Right cardiac atrium (tissue), 5 donors: ENCODE measurements around the gene HOXB5. TPM values are rescaled to one million over a fixed set of nuclear protein-coding genes. Genes with fewer than 3 reads are reported as not detected.

ENCODE experiments used
- ATAC-seq, 2 donors: fragments of 200-7000 bp; cut with Tn5 transposase; one replicate each; pipeline versions ENCODE4 v1.8.0 to v1.9.1; 2020; ENCODE audit warnings: moderate library complexity in 2 of 2, mild to moderate bottlenecking in 1 of 2
- DNase-seq, 3 donors: peaks; one replicate each; pipeline ENCODE4 v3.0.0-alpha.2; 2020
- H3K27ac ChIP-seq: one replicate; pipeline ENCODE4 v1.5.1; 2013; ENCODE audit warnings: mild to moderate bottlenecking, low read length, control low read depth, moderate library complexity
- H3K27me3 ChIP-seq: one replicate; pipeline ENCODE4 v1.6.1; 2013; ENCODE audit not compliant: control insufficient read depth, insufficient read depth
- H3K4me1 ChIP-seq: one replicate; pipeline ENCODE4 v1.6.1; 2013; ENCODE audit warnings: low read length; ENCODE audit not compliant: control insufficient read depth, insufficient read depth
- H3K4me3 ChIP-seq: one replicate; pipeline ENCODE4 v1.5.1; 2013; ENCODE audit warnings: low read length, control low read depth
- H3K9me3 ChIP-seq: one replicate; pipeline ENCODE4 v1.6.1; 2013; ENCODE audit warnings: low read length; ENCODE audit not compliant: control insufficient read depth
- WGBS: extraction: QIAGEN DNeasy Blood & Tissue Kit; methylation state at CpG from one replicate; pipeline ENCODE4 v1.1.7; 2013; 5-methylcytosine and 5-hydroxymethylcytosine counted together
- intact Hi-C, 4 donors: fragments of 100-400 bp; cut with DNase I; formaldehyde crosslinking; loops; one replicate each; pipeline versions ENCODE4 v1.11.0 to v1.14.0; 2022 to 2023
- polyA plus RNA-seq: library from polyadenylated mRNA; stranded (reverse); fragments of 200-250 nt; gene quantifications from one replicate; pipeline ENCODE4 v1.2.3, GENCODE V29; 2013
- total RNA-seq, 4 donors: library from RNA; stranded (reverse); fragmentation: NEBNext Ultra II Directional; extraction: Animal tissue kit (Norgen Biotek cat#: 25700); gene quantifications; one replicate each; pipeline ENCODE4 v1.2.1, GENCODE V29; 2021
- donor health status: healthy with polysubstance abuse.
- donor health status: DM: no; HTN: yes; CAD: no.
- donor health status: DM: no; HTN: no; CAD: no.
- donor health status: DM: no; HTN: yes; CAD: no; lungs with severe emphysema.
- donor health status: DM: yes; HTN: yes; CAD: no.

The HOXB5 gene
- total and polyA plus RNA-seq, 5 donors = 0.12 to 0.37 (median 0.14) TPM; not detected in 1

DNA sequence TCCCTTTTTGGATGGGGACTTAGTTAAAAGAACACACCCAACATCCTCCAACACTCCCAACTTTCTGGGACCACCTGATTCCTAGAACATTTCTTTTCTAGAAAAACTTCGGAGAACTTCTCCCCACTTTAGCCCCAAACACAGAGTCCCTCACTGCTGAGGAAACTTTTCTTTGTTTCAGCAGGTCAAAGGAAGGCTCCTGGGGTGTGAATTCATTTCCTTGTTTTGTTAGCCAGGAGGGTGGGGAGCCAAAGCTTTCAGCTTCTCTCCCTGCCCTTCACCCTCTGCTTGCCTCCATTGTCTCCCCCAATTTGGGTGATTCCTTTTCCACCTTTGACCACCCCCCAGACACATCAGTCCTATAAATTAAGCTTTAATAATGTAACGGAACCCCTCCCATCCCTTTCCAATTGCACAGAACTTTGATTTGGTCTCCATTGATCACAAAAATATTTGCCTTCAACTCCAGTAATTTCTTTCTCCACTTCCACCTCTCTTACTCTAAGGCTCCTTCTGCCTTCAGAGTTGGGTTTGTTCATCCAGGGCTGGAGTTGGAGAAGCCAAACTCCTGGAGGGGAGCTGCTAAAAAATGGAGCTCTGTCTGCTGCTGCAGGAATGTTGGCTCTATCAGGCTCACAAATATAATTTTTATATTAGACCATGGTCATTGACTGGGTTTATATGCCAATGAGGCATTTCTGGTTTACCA is 25.8 kb downstream of the HOXB5 start:
- H3K27ac ChIP-seq = peak overlapping the region; percentile 34
- peaks cover 8% of the 10 kb centered on the region for H3K4me1 ChIP-seq

DNA sequence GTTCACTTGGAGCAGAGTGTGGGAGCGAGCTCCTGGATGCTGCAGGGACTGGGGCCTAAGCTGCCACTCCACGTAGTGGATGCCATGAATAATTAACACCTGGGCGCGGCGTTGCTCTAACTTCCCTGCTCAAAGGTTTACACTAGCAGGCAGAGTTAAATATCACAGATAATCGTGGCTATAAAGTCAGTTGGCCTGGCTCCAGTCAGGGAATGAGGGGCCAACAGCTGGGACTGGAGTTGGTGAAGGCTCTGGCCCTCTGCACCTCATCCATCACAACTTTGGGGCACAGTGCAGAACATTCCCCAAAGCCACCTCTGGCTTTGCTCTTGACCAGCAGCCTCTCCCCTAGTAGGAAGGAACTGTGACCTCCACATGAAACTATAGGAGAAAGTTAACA is 26.4 kb downstream of the HOXB5 start:
- Histone ChIP-seq H3K27me3 (no peaks in the 10 kb centered on the region), H3K27ac (peak overlapping the region; percentile 34)
- 72% methylated on average over 6 of the region's 6 CpGs for WGBS

More for the DNA sequence above, 25.8 kb downstream of the HOXB5 start:
- Histone ChIP-seq H3K27me3 (peaks cover 4% of the 10 kb centered on the region), H3K4me3 (no peak overlapping the region), H3K9me3 (no peaks in the 10 kb centered on the region)
- intact Hi-C loops = no loop called here
- 62% methylated on average over 2 of the region's 2 CpGs for WGBS
- DNase-seq (no peak), ATAC-seq (no peak)

DNA sequence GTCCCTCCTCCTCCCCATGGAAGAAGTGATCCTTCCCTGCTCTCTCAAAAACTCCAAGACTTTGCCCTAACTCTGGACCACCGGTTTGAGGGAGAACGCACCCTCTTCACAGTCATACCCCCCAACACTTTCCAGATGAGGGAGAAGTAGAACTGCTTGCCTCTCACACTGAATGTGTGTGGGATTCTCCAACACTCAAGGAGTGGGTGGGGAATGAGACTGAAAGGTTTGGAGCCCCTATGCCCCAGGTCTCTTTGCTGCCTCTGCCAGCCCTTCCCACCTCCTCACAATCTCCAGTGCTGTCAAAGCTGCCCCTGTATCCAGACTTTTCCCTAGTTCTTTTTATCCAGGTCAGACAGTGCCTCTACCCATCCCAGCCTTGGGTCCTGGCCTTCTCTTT is 26.9 kb downstream of the HOXB5 start:
- DNase-seq (no peak), ATAC-seq (no peak)
- Histone ChIP-seq H3K27me3 (no peaks in the 10 kb centered on the region), H3K4me1 (peaks cover 8% of the 10 kb centered on the region), H3K9me3 (no peaks in the 10 kb centered on the region), H3K27ac (no peak overlapping the region), H3K4me3 (no peak overlapping the region)
- 41% methylated on average over 2 of the region's 2 CpGs for WGBS
- intact Hi-C loops = no loop called here

More for the DNA sequence above, 26.4 kb downstream of the HOXB5 start:
- Histone ChIP-seq H3K4me3 (no peak overlapping the region), H3K4me1 (peaks cover 8% of the 10 kb centered on the region), H3K9me3 (no peaks in the 10 kb centered on the region)
- no peak for ATAC-seq
- intact Hi-C loops = no loop called here
- DNase-seq = no peak

DNA sequence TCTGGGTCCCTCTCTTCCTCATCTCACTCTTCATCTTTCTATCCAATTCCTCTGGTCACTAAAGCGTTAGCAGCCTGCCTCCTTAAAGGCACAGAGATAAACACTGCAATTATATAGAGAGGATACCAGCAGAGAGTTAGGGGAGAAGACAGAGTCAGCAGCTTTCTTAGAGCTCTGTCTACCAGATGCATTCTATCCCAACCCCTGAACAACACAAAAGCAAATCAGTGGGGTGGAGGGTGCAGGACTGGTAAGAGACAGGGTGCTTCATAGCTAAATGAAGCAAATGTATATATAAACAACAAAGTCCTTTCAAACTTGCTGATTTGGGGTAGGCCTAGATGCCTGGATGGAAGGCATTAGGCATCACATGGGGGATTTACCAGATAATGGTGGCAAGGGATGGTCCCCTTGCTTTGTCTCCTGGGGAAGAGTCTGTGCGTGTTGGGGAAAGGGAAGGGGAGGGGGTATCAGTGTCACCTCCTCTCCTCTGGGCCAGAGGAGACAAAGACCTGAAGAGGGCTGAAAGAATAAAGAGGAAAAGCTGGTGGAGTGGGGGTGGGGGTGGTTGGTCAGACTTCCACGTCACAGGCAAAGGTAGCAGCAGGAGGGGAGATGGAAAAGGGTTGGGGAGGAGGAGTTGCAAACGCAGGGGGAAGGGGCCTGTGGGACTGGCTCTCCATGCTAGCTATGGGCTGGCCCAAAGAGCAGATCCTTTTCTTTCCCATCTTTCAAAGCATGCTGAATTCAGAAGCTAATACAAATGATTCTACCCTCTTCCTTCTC is 27.5 kb downstream of the HOXB5 start:
- DNase-seq (no peak), ATAC-seq (no peak)
- Histone ChIP-seq H3K27me3 (no peaks in the 10 kb centered on the region), H3K4me1 (peaks cover 8% of the 10 kb centered on the region), H3K4me3 (no peak overlapping the region), H3K9me3 (no peaks in the 10 kb centered on the region), H3K27ac (no peak overlapping the region)
- intact Hi-C loops = no loop called here
- WGBS = 57% methylated on average over 4 of the region's 4 CpGs

DNA sequence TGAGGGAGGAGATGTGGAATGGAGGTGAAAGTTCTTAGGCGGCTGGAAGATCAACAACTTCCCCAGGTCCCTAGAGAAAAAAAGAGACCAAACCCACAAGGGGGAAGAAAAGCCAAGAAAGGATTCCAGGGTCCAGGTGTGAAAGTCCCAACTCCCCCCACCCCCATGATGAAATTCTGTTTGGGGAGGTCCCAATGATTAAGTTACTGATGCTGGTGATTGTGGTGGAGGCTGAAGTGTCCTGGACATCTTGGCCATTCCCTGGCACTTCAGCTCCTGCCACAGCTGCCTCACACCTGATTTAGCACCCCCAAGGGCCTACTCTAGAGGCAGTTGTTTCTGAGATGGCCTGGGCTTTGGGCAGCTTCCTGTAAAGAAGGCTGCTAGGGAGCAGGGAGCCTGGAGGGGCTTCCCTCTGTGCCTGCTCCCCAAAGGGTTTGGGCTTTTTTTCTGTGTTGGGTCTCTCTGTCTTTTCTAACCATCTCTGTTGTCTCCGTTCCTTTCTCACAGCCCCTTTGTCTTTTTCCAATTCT is 28.5 kb downstream of the HOXB5 start:
- DNase-seq = no peak
- Histone ChIP-seq H3K9me3 (no peaks in the 10 kb centered on the region), H3K27me3 (no peaks in the 10 kb centered on the region), H3K4me1 (peaks cover 6% of the 10 kb centered on the region), H3K4me3 (peak overlapping the region; percentile 41), H3K27ac (no peak overlapping the region)
- no peak for ATAC-seq
- intact Hi-C loops = no loop called here
- 54% methylated on average over 2 of the region's 2 CpGs for WGBS

DNA sequence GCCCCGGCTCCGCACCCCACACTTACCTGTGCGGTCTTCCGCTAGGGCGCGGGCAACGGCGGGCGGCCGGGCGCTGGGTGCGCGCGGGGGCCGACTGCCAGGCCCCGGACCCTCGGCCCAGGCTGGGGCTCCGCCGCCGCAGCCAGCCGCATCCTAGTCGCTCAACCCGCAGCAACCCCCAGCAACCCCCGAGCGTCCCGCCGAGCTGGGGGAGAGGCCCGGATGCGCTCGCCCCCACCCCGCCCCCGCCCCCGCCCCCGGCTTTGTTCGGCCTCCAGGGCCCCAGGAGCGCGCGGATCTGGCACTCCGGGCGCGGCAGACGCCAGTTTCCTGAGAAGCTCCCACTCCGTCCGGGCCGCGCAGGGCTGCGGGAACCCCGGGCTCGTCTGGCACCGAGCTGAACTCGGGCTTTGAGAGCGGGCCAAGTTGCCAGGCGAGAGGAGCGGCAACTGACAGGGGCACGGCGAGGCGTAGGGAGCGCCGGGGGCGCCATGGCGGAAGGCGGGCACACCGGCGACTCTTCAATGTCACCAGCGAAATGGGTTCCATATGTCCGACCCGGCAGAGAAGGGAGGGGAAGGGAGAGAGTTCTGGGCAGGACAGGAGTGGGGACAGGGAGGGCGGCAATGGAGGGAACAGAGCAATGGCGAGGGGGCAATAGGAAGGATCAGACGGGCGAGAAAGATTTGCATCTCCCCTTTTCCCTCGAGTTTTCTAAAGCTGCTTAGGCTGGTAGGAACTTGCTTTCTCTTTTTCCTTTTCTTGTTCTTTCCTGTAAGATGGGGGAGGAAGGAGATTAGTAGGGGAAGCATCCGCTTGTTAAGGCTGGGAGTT is 29.2 kb downstream of the HOXB5 start:
- WGBS = 8% methylated on average over 73 of the region's 73 CpGs
- peak; percentile 51 to 52 for ATAC-seq
- peak in 1 of 3 donors; percentile 59 for DNase-seq
- H3K27ac ChIP-seq = peak overlapping the region; percentile 1
- peaks cover 6% of the 10 kb centered on the region for H3K4me1 ChIP-seq
- peak overlapping the region; percentile 41 for H3K4me3 ChIP-seq
- H3K27me3 ChIP-seq = no peaks in the 10 kb centered on the region
- no peaks in the 10 kb centered on the region for H3K9me3 ChIP-seq
- intact Hi-C loops = no loop called here

DNA sequence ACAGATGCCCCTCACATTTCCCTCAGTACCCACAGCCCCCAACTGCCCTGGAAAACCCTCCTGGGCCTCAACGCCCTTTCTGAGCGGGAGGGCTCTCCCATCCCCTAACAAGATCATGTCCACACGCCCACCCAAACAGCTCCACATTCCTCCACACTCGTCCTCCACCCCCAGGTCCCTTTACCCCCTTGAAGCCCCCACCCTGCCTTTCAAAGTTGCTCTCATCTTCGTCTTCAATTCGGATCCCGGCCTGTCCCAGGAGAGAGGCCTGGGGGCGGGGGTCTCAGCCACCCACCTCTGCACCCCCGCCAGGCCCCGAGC is 29.8 kb downstream of the HOXB5 start:
- WGBS = 23% methylated on average over 10 of the region's 10 CpGs
- intact Hi-C loops = no loop called here
- peaks cover 6% of the 10 kb centered on the region for H3K4me1 ChIP-seq
- no peaks in the 10 kb centered on the region for H3K27me3 ChIP-seq
- ATAC-seq = no peak
- H3K27ac ChIP-seq = no peak overlapping the region
- H3K9me3 ChIP-seq = no peaks in the 10 kb centered on the region
- H3K4me3 ChIP-seq = peak overlapping the region; percentile 41
- no peak for DNase-seq

DNA sequence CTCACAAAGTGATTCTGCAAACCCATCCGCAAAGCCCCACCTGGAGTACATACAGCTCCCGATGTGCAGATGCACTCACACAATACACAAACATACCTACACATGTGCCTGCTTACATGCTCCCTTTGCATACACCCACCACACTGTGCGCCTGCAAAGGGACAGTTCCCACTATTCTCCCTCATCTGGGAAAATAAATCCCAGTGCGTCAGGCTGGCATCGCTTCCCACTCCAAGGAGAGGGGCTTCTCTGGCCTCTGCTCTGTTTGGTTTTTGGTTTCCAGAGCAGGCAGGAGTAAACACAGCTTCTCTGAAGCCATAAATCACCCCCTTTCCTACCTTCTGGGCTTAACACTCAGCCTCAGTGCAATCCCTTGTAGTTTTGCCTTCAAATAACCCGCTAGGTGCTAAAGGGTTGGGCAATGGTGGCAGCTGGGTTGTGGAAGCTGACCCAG is 30.2 kb downstream of the HOXB5 start:
- DNase-seq (no peak), ATAC-seq (no peak)
- no peaks in the 10 kb centered on the region for H3K9me3 ChIP-seq
- intact Hi-C loops = no loop called here
- peaks cover 6% of the 10 kb centered on the region for H3K4me1 ChIP-seq
- WGBS = 70% methylated on average over 6 of the region's 6 CpGs
- H3K4me3 ChIP-seq = no peak overlapping the region
- peak overlapping the region; percentile 10 for H3K27ac ChIP-seq
- H3K27me3 ChIP-seq = no peaks in the 10 kb centered on the region

DNA sequence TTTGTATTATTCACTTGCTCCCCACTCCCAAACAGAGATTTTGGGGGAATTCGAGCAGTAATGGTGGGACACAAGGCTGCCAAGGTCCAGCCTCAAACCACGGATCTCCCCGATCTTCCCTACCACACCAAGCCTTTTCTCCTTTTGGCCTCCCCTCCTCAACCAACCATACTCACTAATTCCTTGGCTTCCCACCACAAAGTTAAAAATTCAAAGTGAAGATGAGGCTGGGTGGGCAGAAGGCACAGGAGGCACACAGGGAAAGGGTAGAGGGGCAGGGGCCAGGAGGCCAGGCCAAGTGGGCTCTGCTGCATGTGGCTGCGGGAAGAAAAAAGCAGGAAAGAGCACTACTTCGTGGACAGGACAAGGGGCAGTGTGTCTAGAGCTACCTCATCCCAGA is 30.6 kb downstream of the HOXB5 start:
- Histone ChIP-seq H3K27ac (no peak overlapping the region), H3K4me1 (peaks cover 6% of the 10 kb centered on the region), H3K27me3 (no peaks in the 10 kb centered on the region), H3K4me3 (no peak overlapping the region), H3K9me3 (no peaks in the 10 kb centered on the region)
- no peak for ATAC-seq
- DNase-seq = no peak
- intact Hi-C loops = no loop called here
- 58% methylated on average over 5 of the region's 5 CpGs for WGBS

DNA sequence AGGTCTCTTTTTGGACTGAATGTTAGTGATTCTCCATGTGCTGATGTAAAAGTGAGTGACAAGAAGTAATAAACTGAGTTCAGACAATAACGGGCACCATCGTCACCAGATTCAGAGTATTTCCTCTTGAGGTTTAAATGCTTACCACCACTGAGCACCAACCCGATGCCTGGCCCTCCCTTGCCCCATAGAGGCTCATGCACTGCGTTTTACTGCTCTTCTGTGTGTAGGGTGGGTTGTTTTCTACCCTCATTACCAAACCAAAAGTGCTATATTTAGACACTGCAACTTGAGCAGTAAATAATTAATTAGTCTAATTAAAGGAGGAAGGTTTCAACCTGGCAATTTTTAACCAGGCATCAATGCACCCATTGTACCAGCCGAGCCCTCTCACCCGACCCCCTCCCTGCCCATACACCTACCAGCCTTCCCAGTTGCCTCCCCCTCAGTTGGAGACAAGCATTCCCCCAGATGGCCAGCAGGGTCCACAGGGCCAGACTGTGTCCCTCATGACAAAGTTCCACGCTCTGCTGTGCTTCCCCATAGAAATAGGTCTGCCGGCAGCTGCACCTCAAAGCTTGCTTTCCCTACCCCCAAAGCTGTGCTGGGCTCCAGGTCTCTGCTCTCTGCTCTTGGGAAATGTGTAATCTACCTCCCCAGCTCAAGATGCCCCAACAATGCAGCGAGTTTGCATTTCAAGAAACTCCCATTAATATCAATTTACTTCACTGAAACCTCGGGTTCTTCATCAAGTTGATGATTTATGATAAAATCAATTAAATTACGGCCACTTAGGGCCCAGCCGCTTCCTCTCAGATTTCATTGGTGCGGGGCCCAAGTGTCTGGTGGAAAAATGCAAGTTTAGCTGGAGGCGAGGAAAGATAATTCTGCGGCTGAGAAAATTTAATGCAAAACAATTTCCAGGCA is 31.4 kb downstream of the HOXB5 start:
- ATAC-seq (no peak), DNase-seq (no peak)
- intact Hi-C loops = no loop called here
- H3K4me1 ChIP-seq = peaks cover 4% of the 10 kb centered on the region
- WGBS = 67% methylated on average over 15 of the region's 15 CpGs
- no peak overlapping the region for H3K4me3 ChIP-seq
- H3K27me3 ChIP-seq = no peaks in the 10 kb centered on the region
- H3K9me3 ChIP-seq = no peaks in the 10 kb centered on the region
- no peak overlapping the region for H3K27ac ChIP-seq
